Epithelial cell of proximal tubule (primary cell): ENCODE results near the gene SH3BGRL2. TPM values are rescaled to one million over a fixed set of nuclear protein-coding genes. Genes with fewer than 3 reads are reported as not detected.
"Not testable (repeated sequence)": the region's sequence is repeated elsewhere in the genome, so short reads cannot be mapped to it uniquely, and the experiment has no call there.

ENCODE experiments used
- DNase-seq: peaks from one replicate; pipeline ENCODE4 v3.0.0-alpha.2; 2011; ENCODE audit warnings: low read depth
- H3K4me3 ChIP-seq: 2 replicates; pipeline ENCODE4 v1.5.1; 2011; ENCODE audit warnings: low read depth, mild to moderate bottlenecking, low read length
- total RNA-seq: library from RNA; depleted of rRNA; stranded (reverse); fragments of >200 nt; gene quantifications from 2 replicates; pipeline ENCODE4 v1.2.3, GENCODE V29; 2015
- TF ChIP-seq, protein P1 (sequence below): conservative IDR thresholded peaks from 2 replicates; pipeline ENCODE4 v1.5.1; 2012; ENCODE audit warnings: low read depth, mild to moderate bottlenecking, low read length

The SH3BGRL2 gene
- total RNA-seq, 1 donor from 2014 or later = 10.3 TPM

DNA sequence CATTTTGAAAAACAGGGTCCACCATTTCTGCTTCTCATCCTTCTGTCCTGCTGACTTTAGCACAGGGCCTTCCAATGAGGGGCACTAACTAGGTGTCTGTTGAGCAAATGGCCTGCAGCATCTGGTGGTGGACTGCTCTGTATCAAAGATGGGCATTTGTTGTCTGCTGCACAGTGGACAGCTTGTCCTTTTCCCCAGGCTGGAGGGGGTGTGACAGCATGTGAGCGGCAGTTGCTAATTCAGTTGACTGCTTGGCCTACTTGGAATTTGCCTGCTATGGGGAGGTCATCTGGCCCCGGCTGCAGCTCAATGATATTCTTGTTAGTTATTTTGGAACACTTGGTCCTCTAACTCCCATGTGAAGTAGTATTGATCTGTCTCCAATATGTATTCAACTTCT lies 93.7 kb downstream of the SH3BGRL2 start:
- H3K4me3 ChIP-seq = no peak overlapping the region

DNA sequence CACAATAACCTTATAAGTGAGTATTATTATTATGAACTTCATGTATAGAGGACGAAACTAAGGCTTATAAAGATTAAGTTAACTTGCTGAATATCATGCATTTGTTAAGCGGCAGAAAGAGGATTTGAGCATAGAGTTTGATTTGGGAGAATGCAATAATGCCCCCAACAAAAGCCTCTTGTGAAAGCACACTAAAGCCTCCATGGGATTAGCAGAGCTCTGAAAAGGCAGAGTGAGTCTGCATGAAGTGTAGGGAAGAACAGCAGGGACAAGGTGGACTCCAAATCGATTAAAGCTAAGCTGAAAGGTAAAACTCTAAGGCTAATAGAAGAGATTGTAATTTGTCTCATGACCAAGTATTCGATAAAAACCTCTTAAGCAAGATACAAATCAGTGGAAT lies 100.3 kb downstream of the SH3BGRL2 start:
- TF ChIP-seq, protein P1, sequence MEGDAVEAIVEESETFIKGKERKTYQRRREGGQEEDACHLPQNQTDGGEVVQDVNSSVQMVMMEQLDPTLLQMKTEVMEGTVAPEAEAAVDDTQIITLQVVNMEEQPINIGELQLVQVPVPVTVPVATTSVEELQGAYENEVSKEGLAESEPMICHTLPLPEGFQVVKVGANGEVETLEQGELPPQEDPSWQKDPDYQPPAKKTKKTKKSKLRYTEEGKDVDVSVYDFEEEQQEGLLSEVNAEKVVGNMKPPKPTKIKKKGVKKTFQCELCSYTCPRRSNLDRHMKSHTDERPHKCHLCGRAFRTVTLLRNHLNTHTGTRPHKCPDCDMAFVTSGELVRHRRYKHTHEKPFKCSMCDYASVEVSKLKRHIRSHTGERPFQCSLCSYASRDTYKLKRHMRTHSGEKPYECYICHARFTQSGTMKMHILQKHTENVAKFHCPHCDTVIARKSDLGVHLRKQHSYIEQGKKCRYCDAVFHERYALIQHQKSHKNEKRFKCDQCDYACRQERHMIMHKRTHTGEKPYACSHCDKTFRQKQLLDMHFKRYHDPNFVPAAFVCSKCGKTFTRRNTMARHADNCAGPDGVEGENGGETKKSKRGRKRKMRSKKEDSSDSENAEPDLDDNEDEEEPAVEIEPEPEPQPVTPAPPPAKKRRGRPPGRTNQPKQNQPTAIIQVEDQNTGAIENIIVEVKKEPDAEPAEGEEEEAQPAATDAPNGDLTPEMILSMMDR = no peak
- DNase-seq = no peak
- no peak overlapping the region for H3K4me3 ChIP-seq

More for the DNA sequence above, 93.7 kb downstream of the SH3BGRL2 start:
- no peak for DNase-seq
- TF ChIP-seq, protein P1 = no peak

DNA sequence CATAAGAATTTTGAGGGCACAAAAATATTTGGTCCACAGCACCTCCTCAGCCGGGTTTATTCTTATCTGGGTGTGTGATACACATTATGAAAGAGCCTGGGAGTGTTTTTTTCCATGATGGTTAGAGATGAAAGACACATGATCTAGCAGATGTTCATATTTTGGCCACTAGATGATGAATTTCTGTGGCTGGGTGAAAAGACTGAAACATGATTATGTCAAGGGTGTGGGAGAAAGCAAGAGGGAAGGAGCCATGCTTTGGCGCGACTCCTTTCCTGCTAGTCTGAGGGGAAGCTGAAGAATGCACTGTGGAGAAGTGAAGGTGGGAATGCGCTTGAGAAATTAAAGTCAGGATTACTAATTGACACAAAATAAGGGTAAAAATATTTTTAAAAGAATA lies 102.3 kb downstream of the SH3BGRL2 start:
- DNase-seq = no peak
- no peak overlapping the region for H3K4me3 ChIP-seq
- TF ChIP-seq, protein P1 = no peak

DNA sequence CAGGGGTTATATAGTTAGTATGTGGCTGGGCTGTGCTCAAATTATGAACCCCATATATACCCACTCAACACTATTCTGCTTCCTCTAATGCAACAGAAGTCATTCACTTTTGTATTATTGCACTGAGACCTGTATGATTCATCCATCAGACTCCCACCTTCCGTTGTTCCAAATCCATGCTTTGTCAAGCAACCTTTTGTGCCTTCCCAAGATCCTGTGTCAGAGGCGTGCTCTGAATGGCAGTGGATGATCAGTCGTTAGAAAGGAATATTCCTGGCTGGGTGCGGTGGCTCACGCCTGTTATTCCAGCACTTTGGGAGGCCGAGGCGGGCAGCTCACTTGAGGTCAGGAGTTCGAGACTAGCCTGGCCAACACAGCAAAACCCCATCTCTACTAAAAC lies 103.2 kb downstream of the SH3BGRL2 start:
- TF ChIP-seq, protein P1 = no peak
- no peak for DNase-seq
- H3K4me3 ChIP-seq = no peak overlapping the region

DNA sequence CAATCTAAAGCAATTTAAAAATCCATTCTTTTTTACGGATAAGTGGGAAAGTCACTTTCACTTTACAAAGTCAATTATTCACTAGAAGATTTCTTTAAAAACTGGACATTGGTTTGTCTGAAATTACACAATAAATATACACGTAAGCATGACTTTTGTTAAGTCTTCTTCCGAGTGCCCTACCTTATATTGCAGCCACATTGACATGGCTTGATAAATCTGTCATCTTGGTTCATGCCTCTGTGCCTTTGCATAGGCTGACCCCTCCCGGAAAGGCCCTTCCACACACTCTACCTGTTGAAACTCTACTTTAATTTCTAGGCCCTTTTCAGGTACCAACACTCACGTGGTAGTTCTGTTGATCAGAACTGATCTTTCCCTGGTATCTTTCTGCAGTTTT lies 104.1 kb downstream of the SH3BGRL2 start:
- TF ChIP-seq, protein P1 = no peak
- no peak overlapping the region for H3K4me3 ChIP-seq
- no peak for DNase-seq

DNA sequence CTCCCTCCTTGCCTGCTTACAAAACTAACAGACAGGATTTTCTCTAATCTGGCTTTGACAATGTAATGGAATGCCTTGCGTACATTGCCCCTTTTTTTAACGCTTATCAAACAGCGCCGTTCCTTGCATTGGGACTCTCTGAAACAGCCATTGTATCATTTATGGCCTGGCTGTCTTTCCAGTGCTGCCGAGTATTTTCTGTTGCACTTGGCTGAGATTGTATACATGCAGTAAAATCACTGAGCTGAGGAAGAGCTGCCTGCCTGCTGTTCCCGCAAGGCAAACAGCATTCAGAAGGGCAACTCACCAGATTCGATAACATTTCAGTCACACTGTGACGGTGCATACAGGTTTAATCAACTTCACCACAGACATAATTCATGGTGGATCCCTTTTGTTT lies 106.0 kb downstream of the SH3BGRL2 start:
- no peak for DNase-seq
- TF ChIP-seq, protein P1 = no peak
- peak overlapping the region; percentile 35 for H3K4me3 ChIP-seq

DNA sequence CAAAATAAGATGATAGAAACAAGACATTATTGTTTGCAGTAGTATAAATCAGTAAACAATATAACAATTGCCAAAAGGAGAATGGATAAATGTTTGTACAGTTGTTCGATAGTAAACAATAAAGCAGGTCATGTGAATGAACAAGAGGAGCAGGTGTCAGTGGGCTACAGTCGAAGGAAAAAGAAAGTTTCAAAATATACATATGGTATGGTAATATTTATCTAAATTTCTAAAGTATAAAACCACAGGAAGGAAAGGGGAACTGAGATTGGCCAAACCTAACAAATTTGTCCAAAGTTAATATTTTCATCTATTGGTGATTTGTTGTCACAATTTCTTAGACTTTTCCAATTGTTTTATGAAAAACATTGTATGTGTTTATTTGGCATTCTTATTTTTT lies 110.9 kb downstream of the SH3BGRL2 start:
- H3K4me3 ChIP-seq = no peak overlapping the region
- TF ChIP-seq, protein P1 = no peak
- DNase-seq = no peak

DNA sequence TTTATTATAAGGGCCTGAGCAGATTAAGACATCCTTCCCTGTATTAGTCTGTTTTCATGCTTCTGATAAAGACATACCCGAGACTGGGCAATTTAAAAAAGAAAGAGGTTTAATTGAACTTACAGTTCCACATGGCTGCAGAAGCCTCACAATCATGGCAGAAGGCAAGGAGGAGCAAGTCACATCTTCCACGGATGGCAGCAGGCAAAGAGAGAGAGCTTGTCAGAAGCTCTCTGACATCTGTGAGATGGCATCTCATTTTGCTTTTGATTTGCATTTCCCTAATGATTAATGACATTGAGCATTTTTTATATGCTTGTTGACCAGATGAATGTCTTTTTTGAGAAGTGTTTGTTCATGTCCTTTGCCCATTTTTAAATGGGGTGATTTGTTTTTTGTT lies 114.2 kb downstream of the SH3BGRL2 start:
- DNase-seq, H3K4me3 ChIP-seq: not testable (repeated sequence)

DNA sequence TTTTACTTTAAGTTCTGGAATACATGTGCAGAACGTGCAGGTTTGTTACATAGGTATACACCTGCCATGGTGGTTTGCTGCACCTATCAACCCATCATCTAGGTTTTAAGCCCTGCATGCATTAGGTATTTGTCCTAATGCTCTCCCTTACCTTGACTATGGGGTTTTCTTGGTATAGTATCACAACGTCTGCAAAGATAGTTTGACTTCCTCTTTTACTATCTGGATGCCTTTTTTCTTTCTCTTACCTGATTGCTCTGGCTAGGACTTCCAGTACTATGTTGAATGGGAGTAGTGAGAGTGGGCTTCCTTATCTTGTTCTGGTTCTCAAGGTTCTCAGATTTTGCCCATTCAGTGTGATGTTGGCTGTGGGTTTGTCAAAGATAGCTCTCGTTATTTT lies 115.2 kb downstream of the SH3BGRL2 start:
- not testable (repeated sequence) for H3K4me3 ChIP-seq, DNase-seq
